Stomach (tissue), 9 donors: ENCODE data around the gene NUMA1. TPM values are rescaled to one million over a fixed set of nuclear protein-coding genes. Genes with fewer than 3 reads are reported as not detected.

Experiments used
- DNase-seq, 2 donors: peaks; one replicate each; pipeline versions ENCODE4 v3.0.0 to v3.0.0-alpha.2; 2013 to 2019
- H3K27ac ChIP-seq, 5 donors: fragments of 200-600 bp in 4 of 5; sonication (generic) in 4 of 5; one replicate each; pipeline ENCODE4 v1.5.1; 2013 to 2019; ENCODE audit warnings: mild to moderate bottlenecking in 1 of 5, moderate library complexity in 1 of 5
- H3K27me3 ChIP-seq, 3 donors: fragments of 200-600 bp; sonication (generic); one replicate each; pipeline ENCODE4 v1.5.1; 2017 to 2019; ENCODE audit warnings: mixed run types in 1 of 3
- H3K36me3 ChIP-seq, 4 donors: fragments of 200-600 bp; sonication (generic); 1 replicate in 3 of 4; 2 replicates in 1 of 4; pipeline ENCODE4 v1.5.1; 2016 to 2019
- H3K4me1 ChIP-seq, 4 donors: fragments of 200-600 bp; sonication (generic); one replicate each; pipeline ENCODE4 v1.5.1; 2016 to 2019
- H3K4me3 ChIP-seq, 4 donors: fragments of 200-600 bp; sonication (generic) in 3 of 4; one replicate each; pipeline ENCODE4 v1.5.1; 2016 to 2019; ENCODE audit warnings: mild to moderate bottlenecking in 1 of 4
- H3K9me3 ChIP-seq, 4 donors: fragments of 200-600 bp; sonication (generic); one replicate each; pipeline ENCODE4 v1.5.1; 2016 to 2019
- CTCF ChIP-seq, 7 experiments: fragments of 450-650 bp in 4 of 7; fragments of 200-600 bp in 3 of 7; sonication (generic) in 3 of 7; IDR thresholded peaks; one replicate each; pipeline ENCODE4 v1.5.1; 2016 to 2019; ENCODE audit warnings: antibody characterized with exemption in 7 of 7, control low read depth in 2 of 7, mild to moderate bottlenecking in 1 of 7
- EP300 ChIP-seq: sonication (generic); formaldehyde crosslinking; IDR thresholded peaks from one replicate; pipeline ENCODE4 v1.6.1; 2017; ENCODE audit warnings: antibody characterized with exemption
- POLR2A ChIP-seq, 4 donors: fragments of 450-650 bp; IDR thresholded peaks; one replicate each; pipeline ENCODE4 v1.6.1; 2016; ENCODE audit warnings: antibody characterized with exemption in 4 of 4, control low read depth in 2 of 4, mild to moderate bottlenecking in 1 of 4, moderate library complexity in 1 of 4
- POLR2AphosphoS5 ChIP-seq, 3 donors: sonication (generic); formaldehyde crosslinking; IDR thresholded peaks; one replicate each; pipeline ENCODE4 v1.6.1; 2016; ENCODE audit warnings: antibody characterized with exemption in 3 of 3
- WGBS, 5 donors: extraction: QIAGEN DNeasy Blood & Tissue Kit in 3 of 5; methylation state at CpG; one replicate each; pipeline versions ENCODE4 v1.1.5 to v1.1.7; 2013 to 2018; 5-methylcytosine and 5-hydroxymethylcytosine counted together
- intact Hi-C: fragments of 100-400 bp; cut with DNase I; formaldehyde crosslinking; loops from one replicate; pipeline ENCODE4 v1.15.1; 2023; ENCODE audit warnings: low total_unique reads
- polyA plus RNA-seq, 3 donors: library from polyadenylated mRNA; stranded (reverse); fragments of 200-250 nt; gene quantifications; one replicate each; pipeline ENCODE4 v1.2.3, GENCODE V29; 2013
- total RNA-seq, 5 donors: library from RNA; depleted of rRNA; stranded (reverse); fragments of >200 nt; gene quantifications; one replicate each; pipeline versions ENCODE4 v1.1.0 to v1.2.3, GENCODE V29; 2014 to 2016
- donor health status: healthy with polysubstance abuse.
- donor health status: Bipolar disorder and iron deficiency.
- donor health status: healthy.

Gene NUMA1
- total and polyA plus RNA-seq, 8 donors, result 84.2 to 619 (median 182) TPM

- no peak for DNase-seq
- WGBS, 5 donors, result 82 to 86% (median 85%) methylated on average over 20 of the region's 20 CpGs
- TF ChIP-seq EP300, result no peak
- TF ChIP-seq POLR2A (IDR thresholded peaks at IDR 0.05), result no peak
- TF ChIP-seq CTCF (IDR thresholded peaks at IDR 0.05), result no peak
- TF ChIP-seq POLR2AphosphoS5 (IDR thresholded peaks at IDR 0.05), result no peak
- Histone ChIP-seq H3K27ac (peak overlapping the region in 2 of 5 donors; percentile 2 to 52), H3K36me3 (peaks cover 80 to 100% (median 100%) of the 10 kb centered on the region in 4 donors), H3K4me1 (peaks cover 0 to 56% (median 18%) of the 10 kb centered on the region in 4 donors), H3K9me3 (no peaks in the 10 kb centered on the region), H3K27me3 (no peaks in the 10 kb centered on the region), H3K4me3 (no peak overlapping the region)
- intact Hi-C loops, result no loop called here
These were observed 74.7 kb downstream of the NUMA1 start for GRCh38 chr11:72005347-72006260.

- peak overlapping the region in 2 of 5 donors; percentile 2 to 52 for H3K27ac ChIP-seq
- H3K4me1 ChIP-seq, result peaks cover 7 to 56% (median 24%) of the 10 kb centered on the region in 4 donors
- TF ChIP-seq POLR2AphosphoS5 (IDR thresholded peaks at IDR 0.05), result no peak
- no peak for TF ChIP-seq CTCF (IDR thresholded peaks at IDR 0.05)
- TF ChIP-seq EP300, result no peak
- TF ChIP-seq POLR2A (IDR thresholded peaks at IDR 0.05), result no peak
- H3K36me3 ChIP-seq, result peaks cover 71 to 96% (median 93%) of the 10 kb centered on the region in 4 donors
- H3K27me3 ChIP-seq, result no peaks in the 10 kb centered on the region
- no peak overlapping the region for H3K4me3 ChIP-seq
- no peaks in the 10 kb centered on the region for H3K9me3 ChIP-seq
- intact Hi-C loops, result no loop called here
- DNase-seq, result no peak
- WGBS, 5 donors, result 83 to 91% (median 89%) methylated on average over 16 of the region's 16 CpGs
These were observed 75.6 kb downstream of the NUMA1 start for GRCh38 chr11:72004515-72005346.

GRCh38 chr11:72003776-72004171 lies 76.6 kb downstream of the NUMA1 start:
- Histone ChIP-seq H3K36me3 (peaks cover 62 to 86% (median 83%) of the 10 kb centered on the region in 4 donors), H3K4me1 (peaks cover 15 to 66% (median 33%) of the 10 kb centered on the region in 4 donors), H3K27me3 (no peaks in the 10 kb centered on the region), H3K27ac (no peak overlapping the region), H3K9me3 (no peaks in the 10 kb centered on the region), H3K4me3 (no peak overlapping the region)
- DNase-seq, result no peak
- 89 to 94% (median 92%) methylated on average over 15 to 20 of the region's 20 CpGs for WGBS, 5 donors
- intact Hi-C loops, result no loop called here
- TF ChIP-seq POLR2AphosphoS5 (IDR thresholded peaks at IDR 0.05) (no peak), POLR2A (IDR thresholded peaks at IDR 0.05) (no peak), CTCF (IDR thresholded peaks at IDR 0.05) (no peak)
